Hepatocyte (in vitro differentiated cells): ENCODE measurements around the gene MEN1.

Experiments
- EZH2 ChIP-seq: fragments of 200-600 bp; sonication (generic); IDR thresholded peaks from 2 replicates; pipeline ENCODE4 v1.6.1; 2016; ENCODE audit warnings: antibody characterized with exemption, mild to moderate bottlenecking, borderline replicate concordance
- EZH2phosphoT487 ChIP-seq: fragments of 200-600 bp; sonication (generic); IDR thresholded peaks from one replicate; pipeline ENCODE4 v1.6.1; 2018; ENCODE audit warnings: antibody characterized with exemption, mild to moderate bottlenecking, low read depth, moderate library complexity; ENCODE audit not compliant: unreplicated experiment, severe bottlenecking
- TF ChIP-seq, protein P1 (sequence below): fragments of 200-600 bp; sonication (generic); IDR thresholded peaks from 2 replicates; pipeline ENCODE4 v1.5.1; 2016; ENCODE audit warnings: antibody characterized with exemption, mild to moderate bottlenecking; ENCODE audit not compliant: poor library complexity

DNA sequence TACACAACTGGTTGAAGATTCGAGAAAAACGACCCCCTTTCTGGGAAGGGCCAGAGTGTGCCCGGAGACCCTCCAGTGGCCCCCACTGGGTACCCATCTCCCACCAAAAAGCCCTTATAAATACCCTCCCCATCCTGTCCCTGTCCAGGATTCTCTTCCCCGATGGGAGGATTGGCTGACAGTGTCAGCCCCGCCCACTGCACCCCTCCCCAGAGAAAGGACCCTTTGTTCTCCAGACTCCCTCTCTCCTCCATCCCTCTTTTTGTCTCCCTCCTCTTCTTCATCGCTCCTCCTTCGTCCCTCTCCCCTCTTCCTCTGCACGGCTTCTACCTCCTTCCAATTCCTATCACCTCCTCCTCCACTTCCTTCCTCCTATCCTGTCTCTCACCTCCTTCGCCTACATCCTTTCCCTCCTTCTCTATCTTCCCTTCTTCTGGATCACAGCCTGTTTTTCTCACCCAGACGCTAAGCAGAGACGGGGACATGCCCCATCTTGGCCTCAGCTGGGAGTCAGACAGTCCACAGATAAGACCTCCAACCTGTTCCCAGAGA lies 13.3 kb upstream of the MEN1 start:
- TF ChIP-seq, protein P1, sequence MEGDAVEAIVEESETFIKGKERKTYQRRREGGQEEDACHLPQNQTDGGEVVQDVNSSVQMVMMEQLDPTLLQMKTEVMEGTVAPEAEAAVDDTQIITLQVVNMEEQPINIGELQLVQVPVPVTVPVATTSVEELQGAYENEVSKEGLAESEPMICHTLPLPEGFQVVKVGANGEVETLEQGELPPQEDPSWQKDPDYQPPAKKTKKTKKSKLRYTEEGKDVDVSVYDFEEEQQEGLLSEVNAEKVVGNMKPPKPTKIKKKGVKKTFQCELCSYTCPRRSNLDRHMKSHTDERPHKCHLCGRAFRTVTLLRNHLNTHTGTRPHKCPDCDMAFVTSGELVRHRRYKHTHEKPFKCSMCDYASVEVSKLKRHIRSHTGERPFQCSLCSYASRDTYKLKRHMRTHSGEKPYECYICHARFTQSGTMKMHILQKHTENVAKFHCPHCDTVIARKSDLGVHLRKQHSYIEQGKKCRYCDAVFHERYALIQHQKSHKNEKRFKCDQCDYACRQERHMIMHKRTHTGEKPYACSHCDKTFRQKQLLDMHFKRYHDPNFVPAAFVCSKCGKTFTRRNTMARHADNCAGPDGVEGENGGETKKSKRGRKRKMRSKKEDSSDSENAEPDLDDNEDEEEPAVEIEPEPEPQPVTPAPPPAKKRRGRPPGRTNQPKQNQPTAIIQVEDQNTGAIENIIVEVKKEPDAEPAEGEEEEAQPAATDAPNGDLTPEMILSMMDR = no peak
- TF ChIP-seq EZH2 (no peak), EZH2phosphoT487 (no peak)
